Subcutaneous abdominal adipose tissue (tissue), 5 donors: ENCODE data around the gene DPH6.

Experiments
- H3K27ac ChIP-seq: one replicate; pipeline ENCODE4 v1.7.0; 2013; ENCODE audit warnings: low read depth, mild to moderate bottlenecking, inconsistent platforms, low read length, moderate library complexity
- H3K27me3 ChIP-seq, 5 donors: one replicate each; pipeline ENCODE4 v1.7.0; 2013; ENCODE audit warnings: low read length in 5 of 5, inconsistent platforms in 1 of 5; ENCODE audit not compliant: control insufficient read depth in 5 of 5, insufficient read depth in 4 of 5
- H3K36me3 ChIP-seq, 5 donors: one replicate each; pipeline ENCODE4 v1.7.0; 2013; ENCODE audit warnings: low read length in 5 of 5; ENCODE audit not compliant: control insufficient read depth in 5 of 5, insufficient read depth in 5 of 5
- H3K4me1 ChIP-seq, 5 donors: one replicate each; pipeline ENCODE4 v1.7.0; 2013; ENCODE audit warnings: low read length in 5 of 5, mild to moderate bottlenecking in 3 of 5, moderate library complexity in 1 of 5; ENCODE audit not compliant: control insufficient read depth in 5 of 5, insufficient read depth in 5 of 5
- H3K4me3 ChIP-seq, 5 donors: one replicate each; pipeline ENCODE4 v1.7.0; 2013; ENCODE audit warnings: low read length in 5 of 5, low read depth in 1 of 5
- H3K9ac ChIP-seq, 5 donors: one replicate each; pipeline ENCODE4 v1.7.0; 2013; ENCODE audit warnings: low read length in 5 of 5, mild to moderate bottlenecking in 4 of 5, moderate library complexity in 3 of 5
- H3K9me3 ChIP-seq, 5 donors: one replicate each; pipeline ENCODE4 v1.7.0; 2013; ENCODE audit warnings: low read length in 5 of 5; ENCODE audit not compliant: control insufficient read depth in 5 of 5
- donor health status: healthy.
- donor health status: healthy.
- donor health status: healthy.
- donor health status: healthy.
- donor health status: healthy.

DPH6 gene

DNA sequence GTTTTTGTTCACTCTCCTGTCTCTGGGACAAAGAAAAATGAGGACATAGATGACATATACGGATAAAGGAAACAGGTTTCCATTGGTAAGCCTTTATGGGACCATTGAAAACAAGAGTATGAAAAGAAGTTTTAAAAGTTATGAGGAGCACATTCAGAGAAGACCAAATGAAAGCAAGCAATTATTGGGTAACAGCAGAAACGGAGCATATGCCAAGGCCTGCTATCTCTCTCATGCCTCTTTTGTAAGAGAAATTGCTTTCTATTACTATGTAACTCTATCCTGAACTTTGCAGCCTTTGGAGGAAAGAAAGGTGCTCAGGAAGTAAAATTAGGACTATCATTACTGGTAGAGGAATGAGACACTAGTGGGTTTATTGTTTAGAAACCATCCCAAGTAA lies 14.9 kb upstream of the DPH6 start:
- peak overlapping the region in 1 of 5 donors; percentile 13 for H3K9ac ChIP-seq
- H3K36me3 ChIP-seq: no peaks in the 10 kb centered on the region
- H3K4me1 ChIP-seq: peaks cover 0 to 4% (median 0%) of the 10 kb centered on the region in 5 donors
- H3K27me3 ChIP-seq: no peaks in the 10 kb centered on the region
- H3K9me3 ChIP-seq: no peaks in the 10 kb centered on the region
- H3K4me3 ChIP-seq: no peak overlapping the region
- no peak overlapping the region for H3K27ac ChIP-seq

DNA sequence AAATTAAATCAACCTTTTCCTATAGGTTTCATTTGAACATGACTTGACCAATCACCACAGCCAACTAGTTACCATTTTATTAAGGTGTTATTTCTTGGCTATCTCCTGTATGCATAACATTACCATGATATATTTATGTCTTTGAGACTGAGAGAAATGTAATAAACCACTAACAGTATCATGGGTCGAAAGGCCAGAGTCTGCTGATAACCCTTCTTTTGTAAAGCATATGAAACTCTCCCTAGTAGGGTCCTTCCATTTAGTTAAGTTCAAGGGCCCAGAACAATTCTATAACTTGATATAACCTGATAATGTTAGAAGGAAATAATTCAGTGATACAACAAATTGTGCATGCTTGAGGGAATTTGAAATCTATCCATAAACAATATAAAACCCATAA lies 14.3 kb upstream of the DPH6 start:
- H3K9ac ChIP-seq: no peak overlapping the region
- H3K4me3 ChIP-seq: no peak overlapping the region
- no peak overlapping the region for H3K27ac ChIP-seq
- no peaks in the 10 kb centered on the region for H3K36me3 ChIP-seq
- H3K4me1 ChIP-seq: peaks cover 0 to 4% (median 0%) of the 10 kb centered on the region in 5 donors
- H3K9me3 ChIP-seq: no peaks in the 10 kb centered on the region
- no peaks in the 10 kb centered on the region for H3K27me3 ChIP-seq

DNA sequence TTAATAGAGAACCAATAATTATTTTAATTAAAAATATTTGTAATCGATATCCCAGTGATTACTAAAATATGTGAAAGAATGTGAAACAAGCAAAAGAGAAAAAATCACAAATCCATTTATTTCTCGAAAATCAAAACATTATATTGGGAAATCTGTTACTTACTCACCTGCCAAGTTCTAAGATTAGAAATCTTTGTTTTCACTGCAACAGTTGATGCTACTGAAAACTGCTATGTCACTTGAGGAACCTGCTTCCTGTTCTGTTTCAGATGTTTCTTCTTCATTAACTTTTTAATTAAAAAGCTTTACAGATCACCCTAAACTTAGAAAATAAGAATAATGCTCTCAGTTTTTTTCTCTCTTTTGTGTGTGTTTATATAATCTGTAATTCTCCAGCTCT lies 13.7 kb upstream of the DPH6 start:
- Histone ChIP-seq H3K9ac (no peak overlapping the region), H3K9me3 (no peaks in the 10 kb centered on the region), H3K27me3 (no peaks in the 10 kb centered on the region), H3K4me1 (peaks cover 0 to 4% (median 0%) of the 10 kb centered on the region in 5 donors), H3K4me3 (no peak overlapping the region), H3K36me3 (no peaks in the 10 kb centered on the region), H3K27ac (no peak overlapping the region)

DNA sequence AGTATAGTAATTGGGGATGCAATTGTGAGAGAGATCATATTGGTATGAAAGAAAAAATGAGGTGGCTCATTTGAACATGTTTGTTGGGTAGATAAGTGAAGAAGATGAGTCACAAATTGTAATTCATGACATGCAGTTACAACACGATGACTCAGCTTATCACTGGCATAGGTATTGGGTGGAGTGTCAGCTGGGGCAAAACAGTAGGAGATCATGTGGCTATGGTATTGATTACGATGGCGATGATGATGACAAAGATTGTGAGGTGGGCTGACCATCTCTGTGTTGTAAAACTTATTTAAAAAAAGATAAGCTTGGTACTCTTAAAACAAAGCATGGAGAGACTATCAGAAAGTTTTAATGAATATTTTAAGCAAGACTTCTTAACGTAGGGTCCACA lies 11.6 kb upstream of the DPH6 start:
- Histone ChIP-seq H3K27ac (no peak overlapping the region), H3K36me3 (no peaks in the 10 kb centered on the region), H3K4me1 (peaks cover 0 to 4% (median 0%) of the 10 kb centered on the region in 5 donors), H3K4me3 (no peak overlapping the region), H3K9ac (no peak overlapping the region), H3K27me3 (no peaks in the 10 kb centered on the region), H3K9me3 (no peaks in the 10 kb centered on the region)

DNA sequence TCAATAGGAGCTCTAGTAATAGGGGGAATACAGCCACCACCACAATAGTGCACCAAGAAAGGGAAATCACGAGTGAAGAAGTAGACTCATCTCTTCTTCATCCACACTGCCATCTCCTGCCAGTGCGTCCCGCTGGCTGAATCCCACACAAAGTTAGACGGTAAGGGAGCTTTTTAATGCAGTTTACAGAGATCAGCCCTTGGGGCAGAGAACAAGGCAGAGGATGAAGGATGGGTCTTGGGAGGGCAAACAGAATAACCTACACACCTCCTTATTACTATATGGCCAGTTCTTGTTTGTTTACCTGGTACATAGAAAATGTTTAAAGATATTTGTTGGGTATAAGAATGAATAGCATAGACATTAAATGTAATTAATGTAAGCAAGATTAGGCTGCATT lies 11.0 kb upstream of the DPH6 start:
- H3K27ac ChIP-seq: no peak overlapping the region
- H3K9me3 ChIP-seq: no peaks in the 10 kb centered on the region
- H3K4me1 ChIP-seq: peaks cover 0 to 4% (median 0%) of the 10 kb centered on the region in 5 donors
- no peaks in the 10 kb centered on the region for H3K27me3 ChIP-seq
- no peak overlapping the region for H3K9ac ChIP-seq
- no peaks in the 10 kb centered on the region for H3K36me3 ChIP-seq
- H3K4me3 ChIP-seq: no peak overlapping the region

DNA sequence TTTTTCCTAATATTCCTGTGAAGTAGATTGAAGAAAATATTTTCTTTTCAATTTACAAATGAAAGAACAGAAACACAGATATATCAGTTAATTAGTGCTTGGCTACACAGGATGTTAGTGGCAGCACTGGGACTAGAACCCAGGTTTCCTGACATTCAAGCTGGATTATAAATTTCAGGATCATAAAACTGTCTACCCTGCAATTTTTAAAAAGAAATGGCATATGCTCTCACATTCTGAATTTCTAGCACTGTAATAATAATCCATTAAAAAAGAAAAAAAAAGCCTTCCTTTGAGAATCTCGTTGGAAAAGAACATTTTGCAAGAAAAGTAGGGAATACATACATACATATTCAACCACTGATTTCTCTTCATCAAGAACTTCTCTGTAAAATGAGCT lies 9.3 kb upstream of the DPH6 start:
- Histone ChIP-seq H3K9me3 (no peaks in the 10 kb centered on the region), H3K4me1 (no peaks in the 10 kb centered on the region), H3K4me3 (no peak overlapping the region), H3K9ac (no peak overlapping the region), H3K27me3 (no peaks in the 10 kb centered on the region), H3K27ac (no peak overlapping the region), H3K36me3 (no peaks in the 10 kb centered on the region)

DNA sequence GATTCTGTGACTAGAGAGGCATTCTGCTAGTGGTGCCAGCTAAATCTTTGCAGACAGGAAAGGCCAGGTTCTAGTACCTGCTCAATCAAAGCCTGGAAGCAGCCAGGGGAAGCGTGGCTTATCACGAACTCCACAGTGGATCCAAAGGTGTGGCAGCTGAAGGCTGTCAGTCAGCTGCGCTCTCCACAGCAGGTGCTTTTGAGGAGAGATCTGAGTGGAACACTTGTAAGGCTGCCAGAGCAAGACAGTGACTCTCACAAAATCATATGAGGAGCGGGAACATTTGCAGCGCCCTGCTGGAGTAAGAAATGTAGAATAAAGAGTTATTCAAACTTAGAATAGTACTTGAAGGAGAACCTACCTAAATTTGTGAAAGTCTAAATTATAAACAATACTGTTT lies 5.0 kb upstream of the DPH6 start:
- Histone ChIP-seq H3K9ac (no peak overlapping the region), H3K4me1 (peaks cover 0 to 11% (median 9%) of the 10 kb centered on the region in 5 donors), H3K36me3 (peaks cover 0 to 3% (median 0%) of the 10 kb centered on the region in 5 donors), H3K27ac (no peak overlapping the region), H3K4me3 (no peak overlapping the region), H3K27me3 (no peaks in the 10 kb centered on the region), H3K9me3 (no peaks in the 10 kb centered on the region)

DNA sequence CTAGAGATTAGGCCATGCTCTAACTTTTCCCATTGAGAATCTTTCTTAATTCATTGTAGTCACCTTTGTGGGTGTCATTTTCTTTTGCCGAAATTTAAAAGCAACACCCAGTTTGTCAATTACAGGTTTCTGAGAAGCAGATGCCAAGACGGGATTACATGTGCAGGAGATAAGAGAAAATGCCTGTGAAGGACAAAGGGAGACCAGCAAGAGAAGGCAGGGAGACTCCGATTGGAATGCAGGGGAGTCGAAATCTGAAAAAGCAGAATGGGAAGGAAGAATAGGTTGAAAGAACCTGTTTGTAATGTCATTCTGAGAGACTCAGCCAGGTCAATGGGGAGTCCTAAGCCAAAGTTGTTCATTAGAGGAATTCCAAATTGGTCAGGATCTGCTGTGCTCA lies 3.6 kb upstream of the DPH6 start:
- no peak overlapping the region for H3K9ac ChIP-seq
- H3K9me3 ChIP-seq: no peaks in the 10 kb centered on the region
- H3K27ac ChIP-seq: no peak overlapping the region
- no peak overlapping the region for H3K4me3 ChIP-seq
- H3K36me3 ChIP-seq: peaks cover 0 to 3% (median 0%) of the 10 kb centered on the region in 5 donors
- peaks cover 0 to 20% (median 19%) of the 10 kb centered on the region in 5 donors for H3K4me1 ChIP-seq
- H3K27me3 ChIP-seq: no peaks in the 10 kb centered on the region

DNA sequence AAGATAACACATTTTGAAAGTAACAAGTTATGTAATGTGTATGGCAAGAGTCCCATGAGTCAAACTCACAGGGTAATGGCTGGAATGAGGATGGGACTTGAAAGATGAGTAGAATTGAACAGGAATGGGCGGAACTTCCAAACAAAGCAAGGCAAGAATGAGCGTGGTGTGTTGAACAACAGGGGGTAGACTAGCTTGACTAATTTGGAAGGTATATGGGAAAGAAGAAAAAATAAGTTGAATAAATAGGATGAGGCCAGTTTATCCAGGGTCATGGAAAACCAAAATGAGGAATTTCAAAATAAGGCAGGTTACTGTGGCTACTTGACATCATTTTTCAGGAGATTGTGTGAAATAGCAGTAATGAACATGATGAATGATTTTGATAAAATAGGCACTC lies 2.5 kb upstream of the DPH6 start:
- H3K27me3 ChIP-seq: no peaks in the 10 kb centered on the region
- no peaks in the 10 kb centered on the region for H3K9me3 ChIP-seq
- no peak overlapping the region for H3K9ac ChIP-seq
- peaks cover 0 to 21% (median 20%) of the 10 kb centered on the region in 5 donors for H3K4me1 ChIP-seq
- no peak overlapping the region for H3K27ac ChIP-seq
- H3K36me3 ChIP-seq: peaks cover 0 to 3% (median 0%) of the 10 kb centered on the region in 5 donors
- H3K4me3 ChIP-seq: no peak overlapping the region

DNA sequence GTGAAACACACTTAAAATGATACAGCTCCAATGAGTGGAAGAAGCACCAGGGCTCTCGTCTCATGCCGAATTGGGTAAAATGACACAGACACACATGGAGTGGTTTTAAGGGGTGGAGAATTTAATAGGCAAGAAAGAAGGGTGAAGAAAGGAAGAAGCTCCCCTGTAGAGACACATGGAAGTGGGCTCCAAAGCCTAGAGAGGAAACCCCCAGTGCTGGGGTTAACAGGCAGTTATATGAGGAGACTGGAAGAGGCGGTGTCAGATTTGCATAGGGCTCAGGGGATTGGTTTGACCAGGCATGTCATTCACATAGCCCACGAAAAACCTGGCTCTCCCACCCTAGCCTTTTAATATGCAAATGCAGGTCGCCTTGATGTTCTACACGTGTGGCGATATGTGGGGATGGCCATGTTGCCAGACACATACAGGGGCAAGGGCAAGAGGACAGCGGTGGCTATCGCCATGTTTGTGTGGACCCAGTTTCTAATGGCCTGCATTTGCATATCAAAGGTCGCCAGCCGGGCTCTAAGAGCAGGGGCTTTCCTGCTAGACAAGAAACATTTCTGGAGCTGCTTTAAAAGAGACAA lies 1.9 kb upstream of the DPH6 start:
- H3K27me3 ChIP-seq: no peaks in the 10 kb centered on the region
- H3K36me3 ChIP-seq: peaks cover 0 to 3% (median 0%) of the 10 kb centered on the region in 5 donors
- H3K9me3 ChIP-seq: no peaks in the 10 kb centered on the region
- H3K9ac ChIP-seq: no peak overlapping the region
- no peak overlapping the region for H3K27ac ChIP-seq
- H3K4me3 ChIP-seq: no peak overlapping the region
- H3K4me1 ChIP-seq: peaks cover 0 to 21% (median 20%) of the 10 kb centered on the region in 5 donors
